ENCODE data around the gene ADGRL1. TPM values are rescaled to one million over a fixed set of nuclear protein-coding genes. Genes with fewer than 3 reads are reported as not detected.
A peak's percentile ranks its signal among the peaks of the same experiment; 100 is the strongest.
"Not testable (repeated sequence)": the region's sequence is repeated elsewhere in the genome, so short reads cannot be mapped to it uniquely, and the experiment has no call there.

Gene ADGRL1
- polyA plus RNA-seq, 1 of the 3 experiments (the other 2 are of a cell fraction): 13.4 TPM

DNA sequence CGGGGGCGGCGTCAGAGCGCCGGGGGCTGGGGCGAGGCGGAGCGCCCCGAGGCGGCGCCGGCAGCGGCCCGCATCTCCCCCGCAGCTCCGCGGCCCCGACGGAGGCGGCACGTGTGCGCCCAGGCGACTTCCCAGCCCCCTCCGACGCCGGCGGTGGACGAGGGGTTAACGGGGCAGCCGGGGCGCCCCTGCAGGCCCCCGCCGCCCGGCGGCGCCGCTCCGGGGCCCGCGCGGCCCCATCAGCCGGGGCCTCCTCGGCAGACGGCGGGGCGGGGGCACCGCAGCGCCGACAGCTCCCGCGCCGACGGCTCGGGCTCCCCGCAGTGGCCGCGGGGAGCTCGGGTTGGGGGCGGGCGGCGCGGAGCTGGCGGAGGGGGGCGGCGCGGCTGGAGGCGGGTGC lies 339 bp upstream of the ADGRL1 start:
- not testable (repeated sequence) for H3F3A ChIP-seq (replicated peaks; ENCODE audit: insufficient read depth); H3K9me2 ChIP-seq; H3K27me3 ChIP-seq (ENCODE audit: insufficient read depth); H2AFZ ChIP-seq (ENCODE audit: low read depth); H3K9ac ChIP-seq; H3K79me2 ChIP-seq (ENCODE audit: insufficient read depth); H4K20me1 ChIP-seq (ENCODE audit: insufficient read depth); H3K9me3 ChIP-seq; H3K36me3 ChIP-seq (replicated peaks in 1 of 2; ENCODE audit: control insufficient read depth in 1 of 2, insufficient read depth in 2 of 2, low read length in 1 of 2); H3K4me2 ChIP-seq
- DNase-seq: peak; percentile 66
- ChIA-PET CTCF (interaction anchor here (1.9 kb wide), 1 partner anchor 142 kb away, joined by 4 read pairs; no protein-coding TSS in a partner anchor), POLR2A (interaction anchor here (0.6 kb wide), 1 partner anchor 60 kb away, joined by 3 read pairs; no protein-coding TSS in a partner anchor)
- Histone ChIP-seq H3K4me3 (ENCODE audit: low read depth in 2 of 2, low read length in 1 of 2) (peak overlapping the region; percentile 60 to 62), H3K27ac (ENCODE audit: low read depth in 2 of 2, low read length in 1 of 2) (peak overlapping the region in 1 of 2 experiments; percentile 91; a peak in 2 of 4 replicates), H3K4me1 (ENCODE audit: control insufficient read depth in 1 of 2, insufficient read depth in 2 of 2, low read depth in 1 of 2, low read length in 1 of 2) (peaks cover 0 to 12% of the 10 kb centered on the region in 2 experiments; a peak in 1 of 4 replicates)
- no CpG with 5 or more reads among the region's 67 CpGs for WGBS (ENCODE audit: low lambda C conversion rate)

DNA sequence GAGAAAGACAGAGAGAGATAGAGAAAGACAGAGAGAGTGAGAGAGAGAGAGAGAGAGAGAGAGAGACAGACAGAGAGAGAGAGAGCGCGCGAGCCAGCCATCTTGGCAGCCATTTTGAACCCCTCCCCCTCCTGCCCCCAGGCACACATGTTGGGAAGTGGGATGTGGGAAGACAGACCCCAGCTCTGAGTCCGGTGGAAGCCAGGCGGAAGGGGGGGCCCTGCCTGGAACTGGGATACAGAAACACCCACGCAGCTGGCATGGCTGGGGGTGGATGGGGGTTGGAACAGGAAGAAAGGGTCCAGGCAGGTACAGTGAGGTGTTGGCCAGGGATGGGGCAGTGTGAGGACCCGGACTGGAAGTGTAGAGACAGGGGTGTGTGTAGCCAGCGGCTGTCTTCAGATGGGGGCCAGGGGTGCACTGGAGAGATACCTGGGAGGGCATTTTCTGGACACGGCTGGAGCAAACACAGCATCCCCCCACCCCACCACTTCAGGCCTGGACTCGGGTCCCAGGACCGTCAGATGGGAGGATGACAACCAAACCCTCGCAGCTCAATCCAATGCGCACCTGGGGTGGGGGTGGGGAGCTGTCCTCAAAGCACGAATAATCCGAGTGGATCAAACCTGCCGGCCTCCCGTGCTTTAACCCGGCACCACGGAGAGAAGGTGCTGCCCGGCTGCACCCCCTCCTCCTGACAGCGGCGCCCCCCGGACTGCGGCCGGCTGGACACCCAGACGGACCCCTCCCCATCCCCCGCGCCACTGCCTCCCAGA lies 1.1 kb downstream of the ADGRL1 start:
- TF ChIP-seq MXI1 (IDR thresholded peaks at IDR 0.05; ENCODE audit: low read depth, low read length) (0 out of 2 replicates have a peak, but pooled peaks have one; percentile 12), YY1 (IDR thresholded peaks at IDR 0.05; ENCODE audit: low read depth) (peak; percentile 75; the same call in 1 of the 2 replicates)
- POLR2A ChIA-PET: not testable (repeated sequence)

DNA sequence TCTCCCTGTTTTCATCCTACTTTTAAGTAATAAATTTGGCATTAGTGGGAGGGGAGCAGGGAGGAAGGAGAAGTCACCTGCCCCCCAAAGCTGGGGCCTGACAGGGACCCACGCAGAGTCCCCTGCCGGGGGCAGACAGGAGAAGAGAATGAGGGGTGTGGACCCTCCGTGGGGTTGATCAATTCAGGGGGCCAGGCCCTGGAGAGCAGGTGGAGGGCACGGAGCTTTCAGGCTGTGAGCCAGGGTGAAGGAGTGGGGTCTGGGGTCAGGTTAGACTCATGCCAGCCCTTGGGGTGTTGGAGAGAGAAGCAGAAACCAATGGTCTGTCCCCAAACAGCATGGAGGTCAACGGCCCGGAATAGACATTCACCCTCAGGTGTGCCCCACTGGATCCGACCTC lies 1.8 kb downstream of the ADGRL1 start:
- H3K4me2 ChIP-seq; H4K20me1 ChIP-seq (ENCODE audit: insufficient read depth); CTCF ChIA-PET; DNase-seq; H3K9ac ChIP-seq; H3K36me3 ChIP-seq (replicated peaks in 1 of 2; ENCODE audit: control insufficient read depth in 1 of 2, insufficient read depth in 2 of 2, low read length in 1 of 2); H3K4me3 ChIP-seq (ENCODE audit: low read depth in 2 of 2, low read length in 1 of 2); H3K79me2 ChIP-seq (ENCODE audit: insufficient read depth); H3F3A ChIP-seq (replicated peaks; ENCODE audit: insufficient read depth); H3K27me3 ChIP-seq (ENCODE audit: insufficient read depth); H2AFZ ChIP-seq (ENCODE audit: low read depth); H3K9me3 ChIP-seq; H3K9me2 ChIP-seq; H3K27ac ChIP-seq (ENCODE audit: low read depth in 2 of 2, low read length in 1 of 2); POLR2A ChIA-PET; H3K4me1 ChIP-seq (ENCODE audit: control insufficient read depth in 1 of 2, insufficient read depth in 2 of 2, low read depth in 1 of 2, low read length in 1 of 2): not testable (repeated sequence)
- WGBS (ENCODE audit: low lambda C conversion rate): 88% methylated on average over 7 of the region's 7 CpGs
- TF ChIP-seq MXI1 (IDR thresholded peaks at IDR 0.05; ENCODE audit: low read depth, low read length): 0 out of 2 replicates have a peak, but pooled peaks have one; percentile 12

More for the DNA sequence above, 1.1 kb downstream of the ADGRL1 start:
- not testable (repeated sequence) for H3F3A ChIP-seq (replicated peaks; ENCODE audit: insufficient read depth); H3K9me3 ChIP-seq; H3K36me3 ChIP-seq (replicated peaks in 1 of 2; ENCODE audit: control insufficient read depth in 1 of 2, insufficient read depth in 2 of 2, low read length in 1 of 2); H3K9ac ChIP-seq; H2AFZ ChIP-seq (ENCODE audit: low read depth); H3K9me2 ChIP-seq; H4K20me1 ChIP-seq (ENCODE audit: insufficient read depth); H3K79me2 ChIP-seq (ENCODE audit: insufficient read depth); H3K27me3 ChIP-seq (ENCODE audit: insufficient read depth)
- Histone ChIP-seq H3K4me2 (peak overlapping the region; percentile 81), H3K27ac (ENCODE audit: low read depth in 2 of 2, low read length in 1 of 2) (peak overlapping the region in 1 of 2 experiments; percentile 43; a peak in 1 of 4 replicates), H3K4me3 (ENCODE audit: low read depth in 2 of 2, low read length in 1 of 2) (peak overlapping the region; percentile 60 to 62), H3K4me1 (ENCODE audit: control insufficient read depth in 1 of 2, insufficient read depth in 2 of 2, low read depth in 1 of 2, low read length in 1 of 2) (peaks cover 0 to 12% of the 10 kb centered on the region in 2 experiments; a peak in 1 of 4 replicates)
- DNase-seq: peak; percentile 40
- CTCF ChIA-PET: interaction anchor here (1.0 kb wide), 1 partner anchor 144 kb away, joined by 4 read pairs; no protein-coding TSS in a partner anchor
- WGBS (ENCODE audit: low lambda C conversion rate): 42% methylated on average over 11 of the region's 28 CpGs

GRCh38 chr19:14203788-14204187 lies 2.2 kb downstream of the ADGRL1 start:
- H3K9ac ChIP-seq; H3K36me3 ChIP-seq (replicated peaks in 1 of 2; ENCODE audit: control insufficient read depth in 1 of 2, insufficient read depth in 2 of 2, low read length in 1 of 2); H3F3A ChIP-seq (replicated peaks; ENCODE audit: insufficient read depth); H3K79me2 ChIP-seq (ENCODE audit: insufficient read depth); H3K27ac ChIP-seq (ENCODE audit: low read depth in 2 of 2, low read length in 1 of 2); H3K4me3 ChIP-seq (ENCODE audit: low read depth in 2 of 2, low read length in 1 of 2); H3K9me3 ChIP-seq; H2AFZ ChIP-seq (ENCODE audit: low read depth); H3K27me3 ChIP-seq (ENCODE audit: insufficient read depth); H3K4me2 ChIP-seq; DNase-seq; H3K9me2 ChIP-seq; H3K4me1 ChIP-seq (ENCODE audit: control insufficient read depth in 1 of 2, insufficient read depth in 2 of 2, low read depth in 1 of 2, low read length in 1 of 2); POLR2A ChIA-PET; H4K20me1 ChIP-seq (ENCODE audit: insufficient read depth); CTCF ChIA-PET: not testable (repeated sequence)
- WGBS (ENCODE audit: low lambda C conversion rate): 93% methylated on average over 19 of the region's 20 CpGs
